ENCODE results near the gene CDKAL1. TPM values are rescaled to one million over a fixed set of nuclear protein-coding genes. Genes with fewer than 3 reads are reported as not detected.

CDKAL1 gene
- total and polyA plus RNA-seq, 2 of the 13 experiments (the other 11 are each of a cell fraction or from before 2014, with no cell fraction given) = 9.5 to 27.7 TPM

DNA sequence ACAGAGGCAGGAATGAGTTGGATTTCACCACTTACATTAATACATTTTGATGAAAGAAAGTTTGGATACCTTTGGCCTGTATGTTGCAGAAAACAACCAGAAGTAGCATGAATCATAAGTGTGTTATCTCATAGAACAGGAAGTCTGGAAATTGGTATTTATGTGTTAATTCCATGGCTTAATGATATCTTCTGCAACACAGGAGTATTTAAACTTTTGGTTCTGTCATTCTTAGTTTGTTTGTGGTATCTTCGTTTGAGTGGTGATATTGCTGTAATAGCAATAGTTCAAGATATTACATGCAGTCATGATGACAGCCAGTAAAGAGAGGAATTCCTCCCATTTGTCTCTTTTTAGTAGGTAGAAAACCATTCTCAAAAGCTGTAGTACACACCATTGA is 177.3 kb downstream of the CDKAL1 start (continued):
- TF ChIP-seq, protein P1, sequence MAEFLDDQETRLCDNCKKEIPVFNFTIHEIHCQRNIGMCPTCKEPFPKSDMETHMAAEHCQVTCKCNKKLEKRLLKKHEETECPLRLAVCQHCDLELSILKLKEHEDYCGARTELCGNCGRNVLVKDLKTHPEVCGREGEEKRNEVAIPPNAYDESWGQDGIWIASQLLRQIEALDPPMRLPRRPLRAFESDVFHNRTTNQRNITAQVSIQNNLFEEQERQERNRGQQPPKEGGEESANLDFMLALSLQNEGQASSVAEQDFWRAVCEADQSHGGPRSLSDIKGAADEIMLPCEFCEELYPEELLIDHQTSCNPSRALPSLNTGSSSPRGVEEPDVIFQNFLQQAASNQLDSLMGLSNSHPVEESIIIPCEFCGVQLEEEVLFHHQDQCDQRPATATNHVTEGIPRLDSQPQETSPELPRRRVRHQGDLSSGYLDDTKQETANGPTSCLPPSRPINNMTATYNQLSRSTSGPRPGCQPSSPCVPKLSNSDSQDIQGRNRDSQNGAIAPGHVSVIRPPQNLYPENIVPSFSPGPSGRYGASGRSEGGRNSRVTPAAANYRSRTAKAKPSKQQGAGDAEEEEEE (CRISPR knock-in tag; IDR thresholded peaks at IDR 0.05; ENCODE audit: borderline replicate concordance) = no peak
- TF ChIP-seq TBX2 (CRISPR knock-in tag; IDR thresholded peaks at IDR 0.05; ENCODE audit: borderline replicate concordance) = no peak
- TF ChIP-seq HMG20A (CRISPR knock-in tag; IDR thresholded peaks at IDR 0.05; ENCODE audit: borderline replicate concordance) = no peak
- no peak for TF ChIP-seq ZNF383 (CRISPR knock-in tag; IDR thresholded peaks at IDR 0.05; ENCODE audit: borderline replicate concordance)
- TF ChIP-seq, protein P2, sequence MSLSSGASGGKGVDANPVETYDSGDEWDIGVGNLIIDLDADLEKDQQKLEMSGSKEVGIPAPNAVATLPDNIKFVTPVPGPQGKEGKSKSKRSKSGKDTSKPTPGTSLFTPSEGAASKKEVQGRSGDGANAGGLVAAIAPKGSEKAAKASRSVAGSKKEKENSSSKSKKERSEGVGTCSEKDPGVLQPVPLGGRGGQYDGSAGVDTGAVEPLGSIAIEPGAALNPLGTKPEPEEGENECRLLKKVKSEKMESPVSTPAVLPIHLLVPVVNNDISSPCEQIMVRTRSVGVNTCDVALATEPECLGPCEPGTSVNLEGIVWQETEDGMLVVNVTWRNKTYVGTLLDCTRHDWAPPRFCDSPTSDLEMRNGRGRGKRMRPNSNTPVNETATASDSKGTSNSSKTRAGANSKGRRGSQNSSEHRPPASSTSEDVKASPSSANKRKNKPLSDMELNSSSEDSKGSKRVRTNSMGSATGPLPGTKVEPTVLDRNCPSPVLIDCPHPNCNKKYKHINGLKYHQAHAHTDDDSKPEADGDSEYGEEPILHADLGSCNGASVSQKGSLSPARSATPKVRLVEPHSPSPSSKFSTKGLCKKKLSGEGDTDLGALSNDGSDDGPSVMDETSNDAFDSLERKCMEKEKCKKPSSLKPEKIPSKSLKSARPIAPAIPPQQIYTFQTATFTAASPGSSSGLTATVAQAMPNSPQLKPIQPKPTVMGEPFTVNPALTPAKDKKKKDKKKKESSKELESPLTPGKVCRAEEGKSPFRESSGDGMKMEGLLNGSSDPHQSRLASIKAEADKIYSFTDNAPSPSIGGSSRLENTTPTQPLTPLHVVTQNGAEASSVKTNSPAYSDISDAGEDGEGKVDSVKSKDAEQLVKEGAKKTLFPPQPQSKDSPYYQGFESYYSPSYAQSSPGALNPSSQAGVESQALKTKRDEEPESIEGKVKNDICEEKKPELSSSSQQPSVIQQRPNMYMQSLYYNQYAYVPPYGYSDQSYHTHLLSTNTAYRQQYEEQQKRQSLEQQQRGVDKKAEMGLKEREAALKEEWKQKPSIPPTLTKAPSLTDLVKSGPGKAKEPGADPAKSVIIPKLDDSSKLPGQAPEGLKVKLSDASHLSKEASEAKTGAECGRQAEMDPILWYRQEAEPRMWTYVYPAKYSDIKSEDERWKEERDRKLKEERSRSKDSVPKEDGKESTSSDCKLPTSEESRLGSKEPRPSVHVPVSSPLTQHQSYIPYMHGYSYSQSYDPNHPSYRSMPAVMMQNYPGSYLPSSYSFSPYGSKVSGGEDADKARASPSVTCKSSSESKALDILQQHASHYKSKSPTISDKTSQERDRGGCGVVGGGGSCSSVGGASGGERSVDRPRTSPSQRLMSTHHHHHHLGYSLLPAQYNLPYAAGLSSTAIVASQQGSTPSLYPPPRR (CRISPR knock-in tag; IDR thresholded peaks at IDR 0.05; ENCODE audit: borderline replicate concordance) = no peak
- no peak for TF ChIP-seq GATA4 (IDR thresholded peaks at IDR 0.05; ENCODE audit: borderline replicate concordance, low read depth)
- TF ChIP-seq, protein P3, sequence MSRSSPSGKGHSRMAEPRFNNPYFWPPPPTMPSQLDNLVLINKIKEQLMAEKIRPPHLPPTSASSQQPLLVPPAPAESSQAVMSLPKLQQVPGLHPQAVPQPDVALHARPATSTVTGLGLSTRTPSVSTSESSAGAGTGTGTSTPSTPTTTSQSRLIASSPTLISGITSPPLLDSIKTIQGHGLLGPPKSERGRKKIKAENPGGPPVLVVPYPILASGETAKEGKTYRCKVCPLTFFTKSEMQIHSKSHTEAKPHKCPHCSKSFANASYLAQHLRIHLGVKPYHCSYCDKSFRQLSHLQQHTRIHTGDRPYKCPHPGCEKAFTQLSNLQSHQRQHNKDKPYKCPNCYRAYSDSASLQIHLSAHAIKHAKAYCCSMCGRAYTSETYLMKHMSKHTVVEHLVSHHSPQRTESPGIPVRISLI (CRISPR knock-in tag; IDR thresholded peaks at IDR 0.05; ENCODE audit: borderline replicate concordance) = no peak
- TF ChIP-seq ARHGAP35 (CRISPR knock-in tag; IDR thresholded peaks at IDR 0.05; ENCODE audit: borderline replicate concordance) = no peak
- TF ChIP-seq, protein P4, sequence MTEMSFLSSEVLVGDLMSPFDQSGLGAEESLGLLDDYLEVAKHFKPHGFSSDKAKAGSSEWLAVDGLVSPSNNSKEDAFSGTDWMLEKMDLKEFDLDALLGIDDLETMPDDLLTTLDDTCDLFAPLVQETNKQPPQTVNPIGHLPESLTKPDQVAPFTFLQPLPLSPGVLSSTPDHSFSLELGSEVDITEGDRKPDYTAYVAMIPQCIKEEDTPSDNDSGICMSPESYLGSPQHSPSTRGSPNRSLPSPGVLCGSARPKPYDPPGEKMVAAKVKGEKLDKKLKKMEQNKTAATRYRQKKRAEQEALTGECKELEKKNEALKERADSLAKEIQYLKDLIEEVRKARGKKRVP (CRISPR knock-in tag; IDR thresholded peaks at IDR 0.05) = no peak
